NCI-H446 treated with DMSO at 0.1 percent for 48 hours (cell line): ENCODE measurements around the gene CFAP77.

Source experiments
- DNase-seq: peaks from one replicate; lab custom pipeline; 2025; lab: John Stamatoyannopoulos, UW

CFAP77 gene

GRCh38 chr9:132489536-132489935 is 79.5 kb downstream of the CFAP77 start:
- no peak for DNase-seq

- DNase-seq: no peak
These were observed 84.8 kb downstream of the CFAP77 start for GRCh38 chr9:132494857-132495256.

GRCh38 chr9:132497731-132498130 is 87.7 kb downstream of the CFAP77 start:
- DNase-seq: no peak

GRCh38 chr9:132498531-132499210 is 88.7 kb downstream of the CFAP77 start:
- DNase-seq: no peak

GRCh38 chr9:132499251-132499650 is 89.2 kb downstream of the CFAP77 start:
- DNase-seq: no peak

GRCh38 chr9:132500193-132500592 is 90.2 kb downstream of the CFAP77 start:
- no peak for DNase-seq

GRCh38 chr9:132502480-132502879 is 92.5 kb downstream of the CFAP77 start:
- no peak for DNase-seq

- DNase-seq: no peak
These were observed 93.1 kb downstream of the CFAP77 start for GRCh38 chr9:132503116-132503515.

- DNase-seq: no peak
These were observed 94.5 kb downstream of the CFAP77 start for GRCh38 chr9:132504488-132504887.

GRCh38 chr9:132505991-132506655 is 96.1 kb downstream of the CFAP77 start:
- no peak for DNase-seq

GRCh38 chr9:132506977-132507669 is 97.1 kb downstream of the CFAP77 start:
- no peak for DNase-seq

- DNase-seq: peak; percentile 2
These were observed 97.9 kb downstream of the CFAP77 start for GRCh38 chr9:132507670-132508469.

GRCh38 chr9:132509928-132510874 is 100.2 kb downstream of the CFAP77 start:
- DNase-seq: no peak

GRCh38 chr9:132511191-132511999 is 101.4 kb downstream of the CFAP77 start:
- no peak for DNase-seq

GRCh38 chr9:132513416-132513815 is 103.4 kb downstream of the CFAP77 start:
- no peak for DNase-seq

- no peak for DNase-seq
These were observed 104.2 kb downstream of the CFAP77 start for GRCh38 chr9:132514011-132514744.

- DNase-seq: no peak
These were observed 104.8 kb downstream of the CFAP77 start for GRCh38 chr9:132514821-132515220.

- DNase-seq: no peak
These were observed 106.3 kb downstream of the CFAP77 start for GRCh38 chr9:132516301-132516700.

- DNase-seq: no peak
These were observed 106.9 kb downstream of the CFAP77 start for GRCh38 chr9:132516911-132517310.
